ENCODE data around the gene TRAF7.
"Not testable (repeated sequence)": the region's sequence is repeated elsewhere in the genome, so short reads cannot be mapped to it uniquely, and the experiment has no call there.

TRAF7 gene

DNA sequence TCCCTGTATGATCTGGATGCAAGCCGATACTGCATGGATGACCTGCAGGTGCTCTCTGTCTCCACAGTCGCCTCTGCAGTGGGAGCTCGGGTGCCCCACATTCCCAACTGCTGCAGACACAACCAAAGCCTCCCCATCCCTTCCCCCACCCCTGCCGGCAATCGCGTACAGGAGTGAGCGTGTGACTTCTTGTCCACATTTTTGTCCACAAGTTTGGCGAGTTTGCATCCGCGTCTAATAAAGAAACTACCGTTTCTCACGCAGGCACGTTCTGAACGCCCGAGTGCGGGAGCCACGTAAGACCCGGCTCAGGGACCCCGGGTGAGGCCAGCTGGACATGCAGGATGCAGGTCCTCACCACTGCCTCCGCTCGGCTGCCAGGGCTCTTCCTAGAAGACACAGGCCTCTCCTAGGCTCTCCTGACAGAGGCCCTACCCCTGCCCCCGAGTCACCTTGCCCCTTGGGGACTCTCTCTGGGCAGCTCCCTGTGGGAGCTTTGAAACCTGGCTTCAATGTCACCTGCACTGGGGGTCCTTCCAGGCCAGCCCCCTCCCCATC, 25.6 kb upstream of the TRAF7 start:
- no CpG with 5 or more reads among the region's 22 CpGs for WGBS (ENCODE audit: insufficient coverage, insufficient read length)
- not testable (repeated sequence) for H3K4me3 ChIP-seq (ENCODE audit: low read length); H3K36me3 ChIP-seq (ENCODE audit: control insufficient read depth, insufficient read depth, low read length); H3K9me3 ChIP-seq (ENCODE audit: control insufficient read depth, insufficient read depth, low read length); H3K27me3 ChIP-seq (ENCODE audit: control insufficient read depth, insufficient read depth, low read length); H3K27ac ChIP-seq (ENCODE audit: low read length); H3K4me1 ChIP-seq (ENCODE audit: control insufficient read depth, insufficient read depth, low read length); DNase-seq (ENCODE audit: low read depth, low spot score)

GRCh38 chr16:2133797-2134196, 21.8 kb upstream of the TRAF7 start:
- no CpG with 5 or more reads among the region's 12 CpGs for WGBS (ENCODE audit: insufficient coverage, insufficient read length)
- not testable (repeated sequence) for H3K27me3 ChIP-seq (ENCODE audit: control insufficient read depth, insufficient read depth, low read length); H3K4me1 ChIP-seq (ENCODE audit: control insufficient read depth, insufficient read depth, low read length); H3K36me3 ChIP-seq (ENCODE audit: control insufficient read depth, insufficient read depth, low read length); H3K4me3 ChIP-seq (ENCODE audit: low read length); DNase-seq (ENCODE audit: low read depth, low spot score); H3K27ac ChIP-seq (ENCODE audit: low read length); H3K9me3 ChIP-seq (ENCODE audit: control insufficient read depth, insufficient read depth, low read length)

DNA sequence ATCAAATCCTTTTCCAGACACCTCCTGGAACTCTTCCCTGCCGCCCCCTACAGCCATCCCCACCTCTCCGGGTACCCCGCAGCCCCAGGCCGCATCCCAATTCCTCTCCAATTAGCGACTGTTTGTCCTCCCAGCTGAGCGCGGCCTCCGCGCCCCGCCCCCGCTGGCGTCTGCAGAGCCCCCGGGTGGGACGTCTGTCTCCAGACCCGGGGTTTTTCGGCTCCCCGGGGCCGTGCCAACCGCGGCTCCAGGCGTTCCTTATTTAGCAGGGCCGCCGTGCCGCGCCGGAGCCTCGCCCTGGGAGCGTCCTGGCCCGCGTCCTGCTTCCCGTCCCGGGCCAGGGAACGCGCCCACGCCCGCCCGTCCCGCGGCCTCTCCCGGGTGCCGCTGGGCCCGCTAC, 20.5 kb upstream of the TRAF7 start:
- H3K9me3 ChIP-seq (ENCODE audit: control insufficient read depth, insufficient read depth, low read length); H3K27ac ChIP-seq (ENCODE audit: low read length); H3K4me1 ChIP-seq (ENCODE audit: control insufficient read depth, insufficient read depth, low read length); DNase-seq (ENCODE audit: low read depth, low spot score); H3K27me3 ChIP-seq (ENCODE audit: control insufficient read depth, insufficient read depth, low read length); H3K36me3 ChIP-seq (ENCODE audit: control insufficient read depth, insufficient read depth, low read length): not testable (repeated sequence)
- no CpG with 5 or more reads among the region's 42 CpGs for WGBS (ENCODE audit: insufficient coverage, insufficient read length)
- peak overlapping the region; percentile 57; the same call in 1 of the 2 replicates for H3K4me3 ChIP-seq (ENCODE audit: low read length)

- H3K4me1 ChIP-seq (ENCODE audit: control insufficient read depth, insufficient read depth, low read length); H3K9me3 ChIP-seq (ENCODE audit: control insufficient read depth, insufficient read depth, low read length); H3K36me3 ChIP-seq (ENCODE audit: control insufficient read depth, insufficient read depth, low read length); DNase-seq (ENCODE audit: low read depth, low spot score); H3K27ac ChIP-seq (ENCODE audit: low read length); H3K27me3 ChIP-seq (ENCODE audit: control insufficient read depth, insufficient read depth, low read length): not testable (repeated sequence)
- peak within 1 kb of the TSS; percentile 57; the same call in 1 of the 2 replicates for H3K4me3 ChIP-seq (ENCODE audit: low read length)
- WGBS (ENCODE audit: insufficient coverage, insufficient read length) = no CpG with 5 or more reads among the region's 81 CpGs
These were observed 19.7 kb upstream of the TRAF7 start, which contains the start of gene PKD1 for GRCh38 chr16:2135770-2136490. Gene PKD1, minus strand, starts transcription at chr16:2135898. Its CDS starts 209 bp downstream, at chr16:2135689.

DNA sequence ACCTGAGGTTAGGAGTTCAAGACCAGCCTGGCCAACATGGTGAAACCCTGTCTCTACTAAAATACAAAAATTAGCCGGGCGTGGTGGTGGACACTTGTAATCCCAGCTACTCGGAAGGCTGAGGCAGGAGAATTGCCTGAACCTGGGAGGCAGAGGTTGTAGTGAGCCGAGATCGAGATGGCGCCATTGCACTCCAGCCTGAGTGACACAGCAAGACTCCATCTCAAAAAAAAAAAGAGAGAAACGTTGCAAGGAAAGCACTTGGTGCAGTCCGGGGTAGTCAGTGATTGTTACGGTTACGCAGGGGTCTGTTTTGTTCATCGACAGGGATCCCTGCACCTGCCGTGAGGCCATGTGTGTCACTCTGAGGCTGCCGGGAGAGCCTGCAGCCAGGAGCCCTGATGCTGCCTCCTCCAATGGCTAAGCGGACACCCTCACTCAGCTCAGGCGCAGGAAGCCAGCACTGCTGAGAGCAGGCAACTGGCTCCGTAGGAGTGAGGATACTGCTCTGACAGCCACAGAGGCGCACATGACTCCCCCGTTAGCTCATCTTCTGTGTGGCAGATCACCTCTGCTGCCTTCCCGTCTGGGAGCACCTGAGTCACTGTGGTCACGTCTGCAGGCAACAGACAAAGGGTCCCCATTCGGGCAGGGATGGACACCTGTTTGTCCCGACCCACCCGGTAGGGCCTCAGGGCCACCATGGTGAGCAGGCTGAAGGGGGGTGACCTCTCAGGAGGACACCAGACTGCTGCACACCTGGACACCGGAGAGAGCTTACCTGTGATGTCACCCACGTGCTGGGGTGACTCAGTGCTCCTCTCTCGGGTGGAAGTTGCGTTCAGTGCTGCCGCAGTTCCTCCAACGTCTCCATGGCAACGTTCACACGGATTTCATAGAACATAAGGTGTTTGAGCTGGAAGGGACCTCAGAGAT, 12.4 kb upstream of the TRAF7 start:
- no CpG with 5 or more reads among the region's 31 CpGs for WGBS (ENCODE audit: insufficient coverage, insufficient read length)
- Histone ChIP-seq H3K27me3 (ENCODE audit: control insufficient read depth, insufficient read depth, low read length) (no peaks in the 10 kb centered on the region), H3K4me3 (ENCODE audit: low read length) (no peak overlapping the region), H3K27ac (ENCODE audit: low read length) (no peak overlapping the region), H3K9me3 (ENCODE audit: control insufficient read depth, insufficient read depth, low read length) (no peaks in the 10 kb centered on the region), H3K36me3 (ENCODE audit: control insufficient read depth, insufficient read depth, low read length) (no peaks in the 10 kb centered on the region), H3K4me1 (ENCODE audit: control insufficient read depth, insufficient read depth, low read length) (no peaks in the 10 kb centered on the region; the same call in 1 of the 2 replicates)
- no peak for DNase-seq (ENCODE audit: low read depth, low spot score)

GRCh38 chr16:2143878-2144485, 11.6 kb upstream of the TRAF7 start:
- H3K4me1 ChIP-seq (ENCODE audit: control insufficient read depth, insufficient read depth, low read length) = no peaks in the 10 kb centered on the region; the same call in 1 of the 2 replicates
- no peaks in the 10 kb centered on the region for H3K9me3 ChIP-seq (ENCODE audit: control insufficient read depth, insufficient read depth, low read length)
- no peak overlapping the region for H3K27ac ChIP-seq (ENCODE audit: low read length)
- H3K4me3 ChIP-seq (ENCODE audit: low read length) = no peak overlapping the region
- no CpG with 5 or more reads among the region's 17 CpGs for WGBS (ENCODE audit: insufficient coverage, insufficient read length)
- no peak for DNase-seq (ENCODE audit: low read depth, low spot score)
- no peaks in the 10 kb centered on the region for H3K27me3 ChIP-seq (ENCODE audit: control insufficient read depth, insufficient read depth, low read length)
- no peaks in the 10 kb centered on the region for H3K36me3 ChIP-seq (ENCODE audit: control insufficient read depth, insufficient read depth, low read length)

DNA sequence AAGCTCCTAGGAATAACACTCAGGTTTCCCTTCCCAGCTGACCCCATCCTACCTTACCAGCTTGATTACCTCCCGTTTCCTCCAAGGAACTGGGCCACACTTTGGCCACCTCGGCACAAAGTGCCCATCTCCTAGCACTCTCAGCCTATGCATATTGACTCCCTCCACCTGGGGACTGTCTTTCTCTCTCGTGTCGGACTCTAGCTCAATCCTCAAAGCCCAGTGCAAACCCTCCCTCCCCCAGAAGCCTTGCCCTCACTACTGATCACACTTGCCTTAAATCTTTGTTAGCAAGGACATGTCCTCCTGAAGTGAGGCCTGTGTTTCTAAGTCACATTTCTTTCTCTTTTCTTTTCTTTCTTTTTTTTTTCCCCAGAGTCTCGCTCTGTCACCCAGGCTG, 9.7 kb upstream of the TRAF7 start:
- H3K4me3 ChIP-seq (ENCODE audit: low read length) = no peak overlapping the region
- no peak for DNase-seq (ENCODE audit: low read depth, low spot score)
- no CpG with 5 or more reads among the region's 5 CpGs for WGBS (ENCODE audit: insufficient coverage, insufficient read length)
- H3K27me3 ChIP-seq (ENCODE audit: control insufficient read depth, insufficient read depth, low read length) = no peaks in the 10 kb centered on the region
- H3K4me1 ChIP-seq (ENCODE audit: control insufficient read depth, insufficient read depth, low read length) = peaks cover 7% of the 10 kb centered on the region
- H3K9me3 ChIP-seq (ENCODE audit: control insufficient read depth, insufficient read depth, low read length) = no peaks in the 10 kb centered on the region
- H3K36me3 ChIP-seq (ENCODE audit: control insufficient read depth, insufficient read depth, low read length) = no peaks in the 10 kb centered on the region
- H3K27ac ChIP-seq (ENCODE audit: low read length) = no peak overlapping the region

DNA sequence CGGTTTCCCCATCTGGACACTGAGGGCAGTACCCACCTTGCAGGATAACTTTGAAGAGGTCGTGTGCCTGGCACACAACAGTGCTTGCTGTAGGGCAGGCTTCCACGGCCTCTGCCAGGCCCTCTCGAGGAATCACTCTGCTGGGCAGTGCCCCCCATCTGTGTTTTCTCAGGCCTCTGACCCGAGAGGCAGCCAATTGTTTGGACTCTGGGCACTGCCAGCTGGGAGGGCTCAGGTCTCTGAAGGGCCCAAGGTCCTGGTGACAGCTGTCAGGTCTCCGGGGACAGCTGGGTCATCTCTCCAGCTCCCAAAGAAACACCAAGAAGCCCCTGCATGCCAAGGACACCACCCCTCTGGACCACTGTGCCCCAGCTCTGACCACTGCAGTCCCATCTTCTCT, 8.2 kb upstream of the TRAF7 start:
- no CpG with 5 or more reads among the region's 6 CpGs for WGBS (ENCODE audit: insufficient coverage, insufficient read length)
- Histone ChIP-seq H3K4me1 (ENCODE audit: control insufficient read depth, insufficient read depth, low read length) (peaks cover 13% of the 10 kb centered on the region), H3K27ac (ENCODE audit: low read length) (no peak overlapping the region), H3K9me3 (ENCODE audit: control insufficient read depth, insufficient read depth, low read length) (no peaks in the 10 kb centered on the region), H3K36me3 (ENCODE audit: control insufficient read depth, insufficient read depth, low read length) (peaks cover 5% of the 10 kb centered on the region), H3K4me3 (ENCODE audit: low read length) (no peak overlapping the region), H3K27me3 (ENCODE audit: control insufficient read depth, insufficient read depth, low read length) (no peaks in the 10 kb centered on the region)
- no peak for DNase-seq (ENCODE audit: low read depth, low spot score)

DNA sequence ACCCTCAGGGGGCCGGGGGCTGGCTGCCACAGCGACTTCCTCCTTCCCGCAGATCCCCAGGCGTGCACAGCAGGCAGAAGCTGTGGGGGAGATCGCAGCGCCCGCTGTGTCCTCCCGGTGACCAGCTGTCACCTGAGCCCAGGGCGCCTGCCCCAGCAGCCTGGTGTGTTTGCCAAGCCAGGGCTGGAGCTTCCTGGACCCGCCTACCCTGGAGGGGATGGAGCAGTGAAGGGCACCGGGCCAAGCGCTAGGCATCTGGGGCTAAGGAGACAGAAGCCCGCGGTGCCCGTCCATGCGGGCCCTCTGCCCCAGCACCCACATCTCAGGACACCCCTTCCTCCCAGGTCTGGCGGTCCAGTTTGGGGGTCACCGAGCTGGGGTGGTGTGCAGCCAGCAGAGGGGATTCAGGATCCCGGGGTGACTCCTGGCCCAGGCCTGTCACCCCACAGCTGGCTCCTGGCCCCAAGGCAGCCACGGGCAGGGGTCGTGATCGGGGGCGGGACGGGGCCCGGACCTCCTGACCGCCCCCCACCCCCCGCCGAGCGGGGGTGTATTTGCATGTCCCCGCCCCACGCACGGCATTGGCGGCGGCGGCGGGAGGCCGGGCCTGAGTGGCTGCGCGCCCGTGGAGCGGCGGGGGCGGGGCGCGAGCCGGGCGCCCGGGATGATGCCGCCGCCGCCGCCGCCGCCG, 7.5 kb upstream of the TRAF7 start, which contains the start of gene RAB26:
TSS of gene RAB26 (plus strand) at position 645 of the 691 bp plus-strand sequence. CDS start 159 bp downstream, outside the sequence.
- H3K4me3 ChIP-seq (ENCODE audit: low read length) = peak within 1 kb of the TSS; percentile 47; the same call in 1 of the 2 replicates
- peaks cover 11% of the 10 kb centered on the region for H3K36me3 ChIP-seq (ENCODE audit: control insufficient read depth, insufficient read depth, low read length)
- H3K27me3 ChIP-seq (ENCODE audit: control insufficient read depth, insufficient read depth, low read length) = no peaks in the 10 kb centered on the region
- H3K9me3 ChIP-seq (ENCODE audit: control insufficient read depth, insufficient read depth, low read length) = no peaks in the 10 kb centered on the region
- no peak within 1 kb of the TSS for H3K27ac ChIP-seq (ENCODE audit: low read length)
- H3K4me1 ChIP-seq (ENCODE audit: control insufficient read depth, insufficient read depth, low read length) = peaks cover 17% of the 10 kb centered on the region
- DNase-seq (ENCODE audit: low read depth, low spot score) = no peak
- WGBS (ENCODE audit: insufficient coverage, insufficient read length) = no CpG with 5 or more reads among the region's 55 CpGs

All from iPS DF 6.9 (cell line).